ENCODE measurements around the gene DAAM1. TPM values are rescaled to one million over a fixed set of nuclear protein-coding genes. Genes with fewer than 3 reads are reported as not detected.

DAAM1 gene
- total RNA-seq, 1 experiment from 2014 or later: 13.3 TPM

- Histone ChIP-seq H3K4me3 (ENCODE audit: low read depth in 2 of 2, low read length in 2 of 2) (no peak overlapping the region), H3K4me1 (ENCODE audit: control insufficient read depth, insufficient read depth, low read length) (no peaks in the 10 kb centered on the region), H3K27ac (ENCODE audit: low read length) (no peak overlapping the region), H3K27me3 (ENCODE audit: control insufficient read depth, insufficient read depth, low read length) (no peaks in the 10 kb centered on the region), H3K9me3 (ENCODE audit: control insufficient read depth, insufficient read depth, low read depth, low read length) (no peaks in the 10 kb centered on the region), H3K36me3 (ENCODE audit: control insufficient read depth, insufficient read depth, low read length) (no peaks in the 10 kb centered on the region)
- BruUV-seq (replicated peaks): no TSS peak
- no peak for ATAC-seq
- TF ChIP-seq SIN3A (IDR thresholded peaks at IDR 0.05; ENCODE audit: borderline replicate concordance, insufficient read depth, low read depth, low read length): no peak
- TF ChIP-seq TCF7L2 (IDR thresholded peaks at IDR 0.05; ENCODE audit: low read depth, low read length): no peak
- TF ChIP-seq, protein P1, sequence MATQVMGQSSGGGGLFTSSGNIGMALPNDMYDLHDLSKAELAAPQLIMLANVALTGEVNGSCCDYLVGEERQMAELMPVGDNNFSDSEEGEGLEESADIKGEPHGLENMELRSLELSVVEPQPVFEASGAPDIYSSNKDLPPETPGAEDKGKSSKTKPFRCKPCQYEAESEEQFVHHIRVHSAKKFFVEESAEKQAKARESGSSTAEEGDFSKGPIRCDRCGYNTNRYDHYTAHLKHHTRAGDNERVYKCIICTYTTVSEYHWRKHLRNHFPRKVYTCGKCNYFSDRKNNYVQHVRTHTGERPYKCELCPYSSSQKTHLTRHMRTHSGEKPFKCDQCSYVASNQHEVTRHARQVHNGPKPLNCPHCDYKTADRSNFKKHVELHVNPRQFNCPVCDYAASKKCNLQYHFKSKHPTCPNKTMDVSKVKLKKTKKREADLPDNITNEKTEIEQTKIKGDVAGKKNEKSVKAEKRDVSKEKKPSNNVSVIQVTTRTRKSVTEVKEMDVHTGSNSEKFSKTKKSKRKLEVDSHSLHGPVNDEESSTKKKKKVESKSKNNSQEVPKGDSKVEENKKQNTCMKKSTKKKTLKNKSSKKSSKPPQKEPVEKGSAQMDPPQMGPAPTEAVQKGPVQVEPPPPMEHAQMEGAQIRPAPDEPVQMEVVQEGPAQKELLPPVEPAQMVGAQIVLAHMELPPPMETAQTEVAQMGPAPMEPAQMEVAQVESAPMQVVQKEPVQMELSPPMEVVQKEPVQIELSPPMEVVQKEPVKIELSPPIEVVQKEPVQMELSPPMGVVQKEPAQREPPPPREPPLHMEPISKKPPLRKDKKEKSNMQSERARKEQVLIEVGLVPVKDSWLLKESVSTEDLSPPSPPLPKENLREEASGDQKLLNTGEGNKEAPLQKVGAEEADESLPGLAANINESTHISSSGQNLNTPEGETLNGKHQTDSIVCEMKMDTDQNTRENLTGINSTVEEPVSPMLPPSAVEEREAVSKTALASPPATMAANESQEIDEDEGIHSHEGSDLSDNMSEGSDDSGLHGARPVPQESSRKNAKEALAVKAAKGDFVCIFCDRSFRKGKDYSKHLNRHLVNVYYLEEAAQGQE (IDR thresholded peaks at IDR 0.05; ENCODE audit: insufficient read depth in 1 of 2, low read depth in 2 of 2, low read length in 1 of 2): no peak
- TF ChIP-seq, protein P2, sequence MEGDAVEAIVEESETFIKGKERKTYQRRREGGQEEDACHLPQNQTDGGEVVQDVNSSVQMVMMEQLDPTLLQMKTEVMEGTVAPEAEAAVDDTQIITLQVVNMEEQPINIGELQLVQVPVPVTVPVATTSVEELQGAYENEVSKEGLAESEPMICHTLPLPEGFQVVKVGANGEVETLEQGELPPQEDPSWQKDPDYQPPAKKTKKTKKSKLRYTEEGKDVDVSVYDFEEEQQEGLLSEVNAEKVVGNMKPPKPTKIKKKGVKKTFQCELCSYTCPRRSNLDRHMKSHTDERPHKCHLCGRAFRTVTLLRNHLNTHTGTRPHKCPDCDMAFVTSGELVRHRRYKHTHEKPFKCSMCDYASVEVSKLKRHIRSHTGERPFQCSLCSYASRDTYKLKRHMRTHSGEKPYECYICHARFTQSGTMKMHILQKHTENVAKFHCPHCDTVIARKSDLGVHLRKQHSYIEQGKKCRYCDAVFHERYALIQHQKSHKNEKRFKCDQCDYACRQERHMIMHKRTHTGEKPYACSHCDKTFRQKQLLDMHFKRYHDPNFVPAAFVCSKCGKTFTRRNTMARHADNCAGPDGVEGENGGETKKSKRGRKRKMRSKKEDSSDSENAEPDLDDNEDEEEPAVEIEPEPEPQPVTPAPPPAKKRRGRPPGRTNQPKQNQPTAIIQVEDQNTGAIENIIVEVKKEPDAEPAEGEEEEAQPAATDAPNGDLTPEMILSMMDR (IDR thresholded peaks at IDR 0.05): no peak
- no peak for TF ChIP-seq POLR2AphosphoS5 (IDR thresholded peaks at IDR 0.05; ENCODE audit: low read depth, low read length)
- in situ Hi-C loops (cut with HindIII; ENCODE audit: low pct_unique_long_range_greater_than_20kb, low sequenced_read_pairs): no loop called here
- ChIA-PET CTCF (no interaction called here), POLR2A (no interaction called here)
- DNase-seq (ENCODE audit: low read depth, low spot score): no peak
- intact Hi-C loops (cut with micrococcal nuclease; ENCODE audit: unreplicated experiment): no loop called here
Observed at GRCh38 chr14:59241121-59241520, 52.7 kb downstream of the DAAM1 start.

DNA sequence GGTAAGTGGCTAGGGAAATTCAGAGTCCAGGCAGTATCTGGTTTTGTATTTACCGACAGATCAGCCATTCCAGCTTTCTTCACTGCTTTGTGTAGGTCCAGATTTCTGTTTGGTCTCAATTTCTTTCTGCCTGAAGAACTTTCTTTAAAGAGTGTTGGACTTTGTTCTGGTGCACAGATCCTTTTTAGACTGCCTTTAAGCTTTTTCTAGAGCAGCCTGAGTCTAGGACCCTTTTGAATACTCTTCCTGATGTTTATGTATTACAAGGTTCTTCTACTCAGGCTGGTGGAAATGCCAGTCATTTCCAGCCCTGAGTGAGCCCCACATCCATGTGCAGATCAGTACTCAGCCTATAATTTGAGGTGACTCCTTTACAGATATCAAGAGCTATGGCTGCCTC is 54.7 kb downstream of the DAAM1 start:
- ChIA-PET CTCF (no interaction called here), POLR2A (interaction anchor here (0.6 kb wide), 1 partner anchor 102 kb away, joined by 4 read pairs; no protein-coding TSS in a partner anchor)
- DNase-seq (ENCODE audit: low read depth, low spot score) (no peak), ATAC-seq (no peak)
- no TSS peak for BruUV-seq (replicated peaks)
- H3K4me1 ChIP-seq (ENCODE audit: control insufficient read depth, insufficient read depth, low read length): no peaks in the 10 kb centered on the region
- H3K27me3 ChIP-seq (ENCODE audit: control insufficient read depth, insufficient read depth, low read length): no peaks in the 10 kb centered on the region
- TF ChIP-seq SIN3A (IDR thresholded peaks at IDR 0.05; ENCODE audit: borderline replicate concordance, insufficient read depth, low read depth, low read length): no peak
- TF ChIP-seq TCF7L2 (IDR thresholded peaks at IDR 0.05; ENCODE audit: low read depth, low read length): no peak
- no peaks in the 10 kb centered on the region for H3K9me3 ChIP-seq (ENCODE audit: control insufficient read depth, insufficient read depth, low read depth, low read length)
- in situ Hi-C loops (cut with HindIII; ENCODE audit: low pct_unique_long_range_greater_than_20kb, low sequenced_read_pairs): no loop called here
- H3K36me3 ChIP-seq (ENCODE audit: control insufficient read depth, insufficient read depth, low read length): no peaks in the 10 kb centered on the region
- intact Hi-C loops (cut with micrococcal nuclease; ENCODE audit: unreplicated experiment): no loop called here
- H3K4me3 ChIP-seq (ENCODE audit: low read depth in 2 of 2, low read length in 2 of 2): no peak overlapping the region
- no peak overlapping the region for H3K27ac ChIP-seq (ENCODE audit: low read length)

DNA sequence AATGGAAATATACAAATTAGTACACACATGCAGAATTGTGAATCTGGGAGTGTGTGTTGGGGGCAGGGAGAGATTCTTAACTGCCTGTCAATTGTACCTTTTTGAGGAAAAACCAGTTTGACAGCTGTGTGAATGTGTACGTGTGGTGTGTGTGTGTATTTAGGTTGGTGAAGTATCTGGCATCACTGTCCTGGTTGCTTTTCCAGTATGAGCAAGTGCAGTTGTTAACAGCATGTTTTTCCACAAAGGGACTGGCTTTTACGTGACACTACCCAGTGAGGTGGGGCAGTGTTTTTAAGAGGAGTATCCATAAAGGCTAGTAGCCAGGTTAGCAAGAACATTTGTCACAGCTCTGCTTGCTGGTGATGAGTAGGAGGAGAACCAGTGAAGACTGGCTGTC is 56.1 kb downstream of the DAAM1 start:
- no peaks in the 10 kb centered on the region for H3K36me3 ChIP-seq (ENCODE audit: control insufficient read depth, insufficient read depth, low read length)
- ChIA-PET CTCF (no interaction called here), POLR2A (no interaction called here)
- ATAC-seq (no peak), DNase-seq (ENCODE audit: low read depth, low spot score) (no peak)
- H3K27ac ChIP-seq (ENCODE audit: low read length): no peak overlapping the region
- no peak overlapping the region for H3K4me3 ChIP-seq (ENCODE audit: low read depth in 2 of 2, low read length in 2 of 2)
- intact Hi-C loops (cut with micrococcal nuclease; ENCODE audit: unreplicated experiment) (no loop called here), in situ Hi-C loops (cut with HindIII; ENCODE audit: low pct_unique_long_range_greater_than_20kb, low sequenced_read_pairs) (no loop called here)
- H3K27me3 ChIP-seq (ENCODE audit: control insufficient read depth, insufficient read depth, low read length): no peaks in the 10 kb centered on the region
- no TSS peak for BruUV-seq (replicated peaks)
- no peaks in the 10 kb centered on the region for H3K9me3 ChIP-seq (ENCODE audit: control insufficient read depth, insufficient read depth, low read depth, low read length)
- TF ChIP-seq, protein P2 (IDR thresholded peaks at IDR 0.05): no peak
- TF ChIP-seq TCF7L2 (IDR thresholded peaks at IDR 0.05; ENCODE audit: low read depth, low read length) (no peak), POLR2AphosphoS5 (IDR thresholded peaks at IDR 0.05; ENCODE audit: low read depth, low read length) (no peak), SIN3A (IDR thresholded peaks at IDR 0.05; ENCODE audit: borderline replicate concordance, insufficient read depth, low read depth, low read length) (no peak)
- TF ChIP-seq, protein P1 (IDR thresholded peaks at IDR 0.05; ENCODE audit: insufficient read depth in 1 of 2, low read depth in 2 of 2, low read length in 1 of 2): no peak
- no peaks in the 10 kb centered on the region for H3K4me1 ChIP-seq (ENCODE audit: control insufficient read depth, insufficient read depth, low read length)

Measured in Panc1 (cell line).